Mesodermal cell (in vitro differentiated cells): ENCODE data around the gene POU2AF2.

Source experiments
- H3K27ac ChIP-seq: 2 replicates; pipeline ENCODE4 v1.7.0; 2013; ENCODE audit warnings: mild to moderate bottlenecking, low read depth, low read length, moderate library complexity; ENCODE audit not compliant: severe bottlenecking
- H3K36me3 ChIP-seq: 2 replicates; pipeline ENCODE4 v1.7.1; 2013; ENCODE audit warnings: mild to moderate bottlenecking, low read length, moderate library complexity; ENCODE audit not compliant: control insufficient read depth, insufficient read depth
- H3K4me1 ChIP-seq: one replicate; pipeline ENCODE4 v1.7.1; 2013; ENCODE audit warnings: mild to moderate bottlenecking, low read length; ENCODE audit not compliant: insufficient read depth, control insufficient read depth, poor library complexity, severe bottlenecking
- H3K4me3 ChIP-seq: 2 replicates; pipeline ENCODE4 v1.7.0; 2013; ENCODE audit warnings: low read length, control low read depth, mild to moderate bottlenecking; ENCODE audit not compliant: insufficient read depth, poor library complexity, severe bottlenecking; ENCODE audit errors: extremely low read depth
- H3K9me3 ChIP-seq: 2 replicates; pipeline ENCODE4 v1.7.1; 2013; ENCODE audit warnings: mild to moderate bottlenecking, low read length, moderate library complexity; ENCODE audit not compliant: control insufficient read depth
- WGBS, 2 experiments: methylation state at CpG; one replicate each; pipeline ENCODE4 v1.1.5; 2013; ENCODE audit warnings: missing lambda C conversion rate in 2 of 2; ENCODE audit not compliant: insufficient coverage in 2 of 2; 5-methylcytosine and 5-hydroxymethylcytosine counted together

POU2AF2 gene

DNA sequence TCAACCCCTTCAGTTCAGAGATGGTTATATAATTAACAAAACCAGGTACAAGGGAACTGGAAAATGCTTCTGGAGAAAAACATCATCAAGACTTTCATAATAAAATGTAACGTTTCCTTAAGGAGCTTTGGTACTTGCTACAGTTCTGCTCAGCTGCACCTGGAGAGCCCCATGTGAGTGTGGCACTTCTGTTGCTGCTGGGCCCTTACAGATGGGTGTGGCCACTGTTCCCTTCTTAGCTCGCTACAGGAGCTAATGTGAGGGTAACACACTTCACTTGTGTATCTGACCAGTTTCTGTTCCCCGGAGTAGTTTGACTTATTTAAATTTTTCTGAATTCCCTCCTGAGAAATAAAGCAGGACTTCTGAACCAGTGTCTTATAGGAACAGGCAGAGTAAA is 56.8 kb downstream of the POU2AF2 start:
- WGBS, 2 experiments = 78% methylated on average over 1 to 3 of the region's 3 CpGs

DNA sequence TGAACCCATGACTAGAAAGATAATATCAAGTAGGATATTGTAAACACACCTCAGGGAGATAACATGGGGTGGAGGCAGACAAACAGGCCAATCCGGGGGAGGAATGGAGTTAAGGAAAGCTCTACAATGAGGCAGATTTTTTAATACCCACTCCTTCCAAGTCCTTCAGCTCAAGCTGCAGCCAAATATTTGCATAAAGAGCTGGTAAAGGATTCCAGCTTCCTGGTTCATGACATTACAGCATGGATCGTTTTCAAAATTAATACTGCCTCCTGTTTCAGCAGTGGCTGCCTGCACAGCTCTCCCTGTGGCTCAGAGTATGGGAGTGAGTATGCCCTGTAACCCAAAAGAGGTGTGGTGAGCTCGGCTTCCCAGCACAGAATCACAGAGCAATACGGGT is 57.9 kb downstream of the POU2AF2 start:
- H3K27ac ChIP-seq = no peak overlapping the region
- 92% methylated on average over 2 of the region's 4 CpGs; no CpG with 5 or more reads in 1 of the 2 experiments for WGBS, 2 experiments
- H3K36me3 ChIP-seq = no peaks in the 10 kb centered on the region
- no peaks in the 10 kb centered on the region for H3K9me3 ChIP-seq
- no peak overlapping the region for H3K4me3 ChIP-seq
- peaks cover 4% of the 10 kb centered on the region for H3K4me1 ChIP-seq

More for the DNA sequence above, 56.8 kb downstream of the POU2AF2 start:
- Histone ChIP-seq H3K9me3 (no peaks in the 10 kb centered on the region), H3K36me3 (no peaks in the 10 kb centered on the region), H3K4me3 (no peak overlapping the region), H3K27ac (no peak overlapping the region), H3K4me1 (peaks cover 4% of the 10 kb centered on the region)

DNA sequence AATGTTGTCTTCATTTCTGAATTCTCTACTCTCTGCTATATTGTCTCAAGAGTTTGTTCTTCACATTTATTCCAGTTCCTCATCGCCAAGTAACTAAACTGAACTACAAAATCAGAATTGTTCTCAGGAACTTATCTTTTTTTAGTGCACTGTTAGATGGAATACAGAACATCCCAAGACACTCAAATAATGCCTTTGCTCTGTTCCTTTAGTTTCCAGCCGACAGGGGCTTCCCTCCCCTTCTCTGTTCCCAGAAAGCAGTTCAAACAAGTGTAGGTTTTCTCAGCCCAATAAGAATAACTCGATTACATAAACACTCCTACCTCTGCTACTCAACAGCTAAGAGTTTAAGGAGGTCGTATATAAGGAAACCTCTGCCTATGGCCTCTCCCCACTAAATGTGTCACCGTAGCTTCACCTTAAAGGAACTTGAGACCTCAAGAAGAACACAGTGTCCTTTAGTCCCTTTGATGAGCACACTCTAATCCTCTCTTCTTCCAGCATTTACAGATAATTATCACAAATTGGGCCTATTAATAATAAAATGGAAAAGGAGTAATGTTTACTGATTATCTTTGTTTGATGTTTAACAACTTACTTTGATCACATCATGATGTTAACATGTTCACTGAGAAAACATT is 59.8 kb downstream of the POU2AF2 start:
- Histone ChIP-seq H3K9me3 (no peaks in the 10 kb centered on the region), H3K27ac (no peak overlapping the region), H3K4me1 (no peaks in the 10 kb centered on the region), H3K4me3 (no peak overlapping the region), H3K36me3 (no peaks in the 10 kb centered on the region)
- 85 to 86% methylated on average over 2 to 4 of the region's 5 CpGs for WGBS, 2 experiments

DNA sequence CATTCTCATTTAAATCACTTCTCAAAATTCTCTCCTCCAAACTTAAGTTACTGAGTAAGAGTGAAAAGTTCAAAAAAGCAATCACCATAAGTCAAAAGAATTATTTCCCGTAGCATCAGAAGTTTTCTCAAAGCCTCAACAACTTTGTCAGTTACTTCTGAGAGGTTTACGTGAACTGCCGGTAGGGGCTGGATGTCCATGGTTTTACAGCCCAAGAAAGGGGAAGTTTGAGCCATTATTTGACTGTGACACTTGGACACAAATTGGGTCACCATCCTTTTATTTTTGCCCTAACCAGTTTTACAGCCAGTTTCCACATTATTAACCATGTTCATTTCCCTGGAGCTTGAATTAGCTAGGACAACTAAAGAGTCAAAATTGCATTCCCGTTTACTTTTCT is 60.4 kb downstream of the POU2AF2 start:
- Histone ChIP-seq H3K9me3 (no peaks in the 10 kb centered on the region), H3K4me1 (no peaks in the 10 kb centered on the region), H3K36me3 (no peaks in the 10 kb centered on the region), H3K4me3 (no peak overlapping the region), H3K27ac (no peak overlapping the region)
- 87 to 92% methylated on average over 4 of the region's 4 CpGs for WGBS, 2 experiments

DNA sequence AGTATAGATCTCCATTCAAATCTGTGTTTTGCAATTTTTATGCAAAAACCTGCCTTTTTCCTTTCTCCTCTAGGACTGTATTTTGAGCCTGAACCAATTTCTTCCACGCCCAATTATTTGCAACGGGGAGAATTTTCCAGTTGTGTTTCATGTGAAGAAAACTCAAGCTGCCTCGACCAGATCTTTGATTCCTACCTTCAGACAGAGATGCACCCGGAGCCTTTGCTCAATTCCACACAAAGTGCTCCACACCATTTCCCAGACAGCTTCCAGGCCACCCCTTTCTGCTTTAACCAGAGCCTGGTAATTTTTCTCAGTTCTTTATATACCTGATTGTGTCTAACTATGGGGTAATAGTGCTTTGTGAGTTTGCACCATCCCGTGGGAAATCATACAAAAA is 60.8 kb downstream of the POU2AF2 start:
- Histone ChIP-seq H3K27ac (no peak overlapping the region), H3K4me3 (no peak overlapping the region), H3K4me1 (no peaks in the 10 kb centered on the region), H3K9me3 (no peaks in the 10 kb centered on the region), H3K36me3 (no peaks in the 10 kb centered on the region)
- WGBS, 2 experiments = 83 to 85% methylated on average over 4 of the region's 5 CpGs

DNA sequence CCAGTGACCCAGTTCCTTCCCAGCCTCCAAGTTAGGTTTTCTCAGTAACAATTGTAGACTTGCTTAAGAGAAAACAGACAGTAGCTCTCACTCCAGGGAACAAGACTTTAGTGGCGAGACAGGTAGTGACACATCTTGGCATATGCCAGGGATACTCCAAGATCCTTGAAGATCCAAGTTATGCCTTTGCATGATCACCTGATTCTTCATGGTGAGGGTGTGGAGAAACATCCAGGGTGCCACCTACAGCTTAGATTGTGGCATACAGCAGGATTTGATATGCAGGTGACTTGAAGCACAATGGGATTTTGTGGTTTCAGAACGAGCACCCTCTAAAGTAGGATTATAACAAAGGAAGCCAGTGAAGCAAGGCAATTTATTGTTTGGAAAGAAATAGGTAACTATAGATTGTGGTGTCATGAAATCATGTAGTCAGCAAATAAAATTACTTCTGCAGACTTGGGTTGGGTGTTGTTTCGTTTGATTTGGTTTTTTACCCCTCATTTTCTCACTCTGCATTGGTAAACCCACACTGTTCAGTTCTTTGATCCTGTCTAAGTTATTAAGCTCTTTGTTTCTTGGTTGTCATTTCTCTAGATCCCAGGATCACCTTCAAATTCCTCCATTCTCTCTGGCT is 62.1 kb downstream of the POU2AF2 start:
- Histone ChIP-seq H3K36me3 (no peaks in the 10 kb centered on the region), H3K4me3 (no peak overlapping the region), H3K9me3 (no peaks in the 10 kb centered on the region), H3K4me1 (no peaks in the 10 kb centered on the region), H3K27ac (no peak overlapping the region)
- 67 to 81% methylated on average over 2 to 3 of the region's 3 CpGs for WGBS, 2 experiments

DNA sequence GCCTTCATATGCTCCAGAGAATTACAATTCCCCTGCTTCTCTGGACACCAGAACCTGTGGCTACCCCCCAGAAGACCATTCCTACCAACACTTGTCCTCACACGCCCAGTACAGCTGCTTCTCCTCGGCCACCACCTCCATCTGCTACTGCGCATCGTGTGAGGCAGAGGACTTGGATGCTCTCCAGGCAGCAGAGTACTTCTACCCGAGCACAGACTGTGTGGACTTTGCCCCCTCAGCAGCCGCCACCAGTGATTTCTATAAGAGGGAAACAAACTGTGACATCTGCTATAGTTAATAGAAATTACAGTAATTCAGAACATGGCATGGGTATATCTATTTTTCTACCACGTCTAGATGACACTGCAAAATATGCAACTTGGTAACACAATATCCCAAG is 62.6 kb downstream of the POU2AF2 start:
- Histone ChIP-seq H3K4me3 (no peak overlapping the region), H3K9me3 (no peaks in the 10 kb centered on the region), H3K27ac (no peak overlapping the region), H3K4me1 (no peaks in the 10 kb centered on the region), H3K36me3 (no peaks in the 10 kb centered on the region)
- 63 to 85% methylated on average over 1 to 4 of the region's 7 CpGs for WGBS, 2 experiments

DNA sequence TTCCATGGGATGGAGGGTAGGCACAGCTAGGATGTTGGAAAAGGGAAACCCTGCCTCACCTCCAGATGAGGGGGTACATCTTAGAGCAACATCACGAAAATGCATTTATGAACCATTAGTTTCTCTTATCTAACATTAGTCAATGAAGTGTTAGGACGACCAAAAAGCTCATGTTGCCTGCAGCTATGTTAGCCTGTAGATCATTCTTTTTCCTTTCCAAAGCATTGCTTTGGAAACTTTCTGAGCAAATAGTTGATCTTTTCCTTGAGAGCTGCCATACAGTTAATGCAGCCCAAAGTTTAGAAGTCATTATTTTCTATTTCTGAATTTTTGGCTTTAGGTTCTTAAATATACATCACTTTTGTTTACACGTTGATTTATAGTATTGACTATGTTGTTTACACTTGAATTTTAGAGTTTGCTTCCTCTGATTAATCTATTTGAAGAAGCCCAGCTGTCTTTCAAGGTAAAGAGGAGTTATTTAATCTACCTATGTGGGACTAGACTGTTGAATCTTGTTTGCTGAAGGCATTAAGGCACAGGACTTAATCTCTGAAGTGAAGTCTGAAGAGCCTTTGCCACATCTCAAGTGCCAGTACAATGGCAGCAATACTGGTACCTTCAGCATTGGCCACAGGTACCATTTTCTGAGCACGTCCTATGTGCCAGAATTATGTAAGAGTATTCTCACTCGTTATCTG is 63.8 kb downstream of the POU2AF2 start:
- Histone ChIP-seq H3K4me3 (no peak overlapping the region), H3K36me3 (no peaks in the 10 kb centered on the region), H3K4me1 (no peaks in the 10 kb centered on the region), H3K27ac (no peak overlapping the region), H3K9me3 (no peaks in the 10 kb centered on the region)
- WGBS, 2 experiments = 61 to 95% methylated on average over 3 of the region's 5 CpGs

DNA sequence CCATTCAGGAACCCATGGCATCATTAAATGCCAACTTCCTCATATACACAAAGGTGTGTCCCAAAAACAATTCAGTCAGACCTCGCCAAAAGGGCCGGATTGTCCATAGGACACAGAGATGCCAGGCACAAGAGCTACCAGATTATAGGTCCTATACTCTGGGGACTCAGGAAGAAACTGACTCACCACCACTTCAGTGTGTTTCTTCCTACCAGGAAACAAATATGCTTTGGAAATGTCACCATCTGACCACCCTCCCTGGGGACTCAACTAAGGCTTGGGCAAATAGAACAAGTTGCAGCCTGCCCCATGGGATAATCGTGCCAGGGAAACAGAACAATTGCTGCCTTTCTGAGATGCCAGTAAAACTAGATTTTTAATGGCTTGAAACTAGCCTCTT is 64.6 kb downstream of the POU2AF2 start:
- 65 to 78% methylated on average over 3 of the region's 3 CpGs for WGBS, 2 experiments
- H3K9me3 ChIP-seq = no peaks in the 10 kb centered on the region
- H3K36me3 ChIP-seq = no peaks in the 10 kb centered on the region
- H3K27ac ChIP-seq = no peak overlapping the region
- no peak overlapping the region for H3K4me3 ChIP-seq
- H3K4me1 ChIP-seq = no peaks in the 10 kb centered on the region

DNA sequence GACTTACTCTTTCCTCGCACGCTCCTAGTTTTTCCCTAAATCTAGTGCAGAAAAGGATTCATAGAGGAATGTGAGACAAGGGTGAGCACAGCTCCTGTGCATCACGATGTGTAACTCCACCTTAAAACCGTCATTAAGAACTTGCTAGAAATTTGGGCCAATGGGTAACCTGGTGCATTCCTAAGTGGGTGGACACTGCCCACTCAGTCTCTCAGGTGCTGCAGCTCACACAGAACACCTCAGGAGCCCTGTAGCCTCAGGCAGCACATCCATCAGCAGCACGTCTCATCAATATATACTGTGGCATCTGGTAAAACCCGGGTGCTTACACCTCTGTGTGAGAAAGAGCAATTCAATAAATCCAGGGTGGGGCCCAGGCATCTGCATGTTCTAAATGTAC is 65.2 kb downstream of the POU2AF2 start:
- H3K36me3 ChIP-seq = no peaks in the 10 kb centered on the region
- no peaks in the 10 kb centered on the region for H3K4me1 ChIP-seq
- H3K4me3 ChIP-seq = no peak overlapping the region
- WGBS, 2 experiments = 80 to 100% methylated on average over 2 to 3 of the region's 6 CpGs
- H3K9me3 ChIP-seq = no peaks in the 10 kb centered on the region
- H3K27ac ChIP-seq = no peak overlapping the region

DNA sequence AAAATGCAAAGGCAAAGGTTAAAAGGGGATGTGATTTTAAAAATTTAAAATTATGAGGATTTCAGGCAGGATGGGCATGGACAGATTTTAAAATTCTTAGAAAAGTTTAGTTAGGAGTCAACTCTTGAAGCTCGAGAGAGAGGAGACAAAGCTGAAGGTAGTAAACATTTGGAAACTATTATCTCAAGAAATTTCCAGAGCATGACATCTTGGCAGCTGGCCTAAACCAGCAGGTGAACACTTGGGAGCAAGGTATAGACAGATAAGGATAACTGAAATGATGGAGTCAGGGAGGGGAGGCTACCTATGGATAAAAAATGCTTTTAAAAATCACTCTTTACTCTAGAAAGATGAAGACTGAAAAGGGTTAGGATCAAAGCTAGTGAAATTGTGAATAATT is 66.6 kb downstream of the POU2AF2 start:
- H3K36me3 ChIP-seq = no peaks in the 10 kb centered on the region
- H3K27ac ChIP-seq = no peak overlapping the region
- H3K4me3 ChIP-seq = no peak overlapping the region
- H3K4me1 ChIP-seq = no peaks in the 10 kb centered on the region
- WGBS, 2 experiments = 82 to 100% methylated on average over 1 of the region's 1 CpG
- no peaks in the 10 kb centered on the region for H3K9me3 ChIP-seq
